Epithelial cell of esophagus (primary cell): ENCODE data around the gene RAB43.

Experiments used
- DNase-seq: peaks from one replicate; pipeline ENCODE4 v3.0.0; 2010; ENCODE audit warnings: low read depth
- H3K4me3 ChIP-seq: 2 replicates; pipeline ENCODE4 v1.5.1; 2011; ENCODE audit warnings: mild to moderate bottlenecking, low read length, control low read depth
- CTCF ChIP-seq: IDR thresholded peaks from 2 replicates; pipeline ENCODE4 v1.5.1; 2011; ENCODE audit warnings: low read depth, mild to moderate bottlenecking, low read length, control low read depth, inconsistent platforms; ENCODE audit not compliant: insufficient read depth; ENCODE audit errors: missing control alignments

Gene RAB43

GRCh38 chr3:129058441-129059200 is 63.0 kb downstream of the RAB43 start:
- DNase-seq = peak; percentile 16
- no peak for TF ChIP-seq CTCF
- H3K4me3 ChIP-seq = no peak overlapping the region

DNA sequence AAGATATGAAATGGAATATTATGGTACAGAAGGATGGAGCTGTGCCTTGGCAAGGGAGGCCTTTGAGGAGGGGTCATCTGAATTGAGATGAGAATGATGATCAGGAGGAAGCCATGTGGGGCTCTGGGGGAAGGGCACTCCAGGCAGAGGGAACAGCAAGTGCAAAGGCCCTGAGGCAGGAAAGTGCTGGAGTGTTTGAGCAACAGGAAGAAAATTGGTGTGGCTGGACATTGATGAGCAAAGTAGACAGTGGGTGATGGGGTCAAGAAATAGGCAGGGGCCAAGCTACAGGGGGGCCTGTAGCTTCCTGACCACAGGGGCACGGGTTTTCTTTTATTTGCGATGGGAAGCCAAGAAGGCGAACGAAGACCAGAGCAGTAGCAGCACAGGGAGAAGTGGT is 64.4 kb downstream of the RAB43 start:
- TF ChIP-seq CTCF = no peak
- H3K4me3 ChIP-seq = no peak overlapping the region
- DNase-seq = no peak

DNA sequence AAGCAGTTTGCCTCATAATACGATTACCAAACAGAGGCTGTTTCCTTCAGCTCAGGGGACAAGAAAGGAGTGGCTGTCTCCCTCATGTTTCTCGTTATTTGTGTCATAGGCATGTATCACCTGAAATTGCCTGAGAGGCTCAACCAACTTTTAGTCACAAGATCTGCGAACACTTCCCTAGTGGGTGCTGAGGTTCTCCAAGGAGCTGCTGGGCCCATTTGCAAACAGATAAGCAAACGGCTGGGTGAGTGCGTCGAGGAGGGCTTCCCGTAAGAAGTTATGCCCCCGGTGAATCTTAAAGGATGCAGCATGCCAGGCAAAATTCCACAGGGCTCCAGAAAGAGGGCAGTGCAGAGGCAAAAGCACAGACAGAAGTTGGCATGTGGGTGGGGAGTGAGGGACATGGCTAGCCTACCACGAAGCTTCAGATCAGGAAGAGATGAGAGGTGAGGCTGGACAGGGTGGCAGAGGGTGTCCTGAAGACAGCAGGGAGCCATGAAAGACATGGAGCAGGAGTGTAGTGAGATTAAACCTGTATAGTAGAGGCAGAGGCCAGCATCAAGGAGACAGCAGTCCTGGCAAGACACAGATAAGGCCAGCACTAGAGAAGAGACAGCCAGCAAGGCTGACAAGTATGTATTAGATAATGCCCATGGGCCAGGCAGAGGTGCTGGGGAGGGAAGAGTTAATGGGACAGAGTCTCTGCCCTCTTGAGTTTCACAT is 65.0 kb downstream of the RAB43 start:
- TF ChIP-seq CTCF = peak; percentile 11
- no peak for DNase-seq
- H3K4me3 ChIP-seq = no peak overlapping the region

DNA sequence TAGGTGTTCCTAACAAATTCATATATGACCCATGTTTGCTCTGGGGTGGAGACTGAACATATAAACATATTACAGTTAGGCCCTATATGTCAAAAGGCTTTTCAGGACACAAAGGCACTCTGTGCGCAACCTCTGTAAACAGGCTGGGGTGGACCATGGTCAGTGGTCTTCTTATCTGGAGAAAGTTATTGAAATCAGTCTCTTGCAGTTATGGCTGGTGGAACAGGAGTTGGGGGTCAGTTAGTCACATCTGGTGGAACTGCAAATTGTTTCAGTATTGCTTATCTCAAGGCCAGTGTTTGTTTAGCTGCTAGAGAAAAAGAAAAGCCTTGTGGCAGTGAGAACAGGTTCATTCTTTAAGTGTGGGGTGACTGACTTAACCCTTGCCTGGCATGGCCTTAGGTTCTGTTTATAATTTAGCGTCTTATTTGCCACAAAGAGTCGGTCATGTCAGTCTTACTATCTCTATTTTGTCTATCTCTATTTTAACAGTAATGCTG is 66.9 kb downstream of the RAB43 start:
- TF ChIP-seq CTCF = no peak
- no peak for DNase-seq
- no peak overlapping the region for H3K4me3 ChIP-seq

DNA sequence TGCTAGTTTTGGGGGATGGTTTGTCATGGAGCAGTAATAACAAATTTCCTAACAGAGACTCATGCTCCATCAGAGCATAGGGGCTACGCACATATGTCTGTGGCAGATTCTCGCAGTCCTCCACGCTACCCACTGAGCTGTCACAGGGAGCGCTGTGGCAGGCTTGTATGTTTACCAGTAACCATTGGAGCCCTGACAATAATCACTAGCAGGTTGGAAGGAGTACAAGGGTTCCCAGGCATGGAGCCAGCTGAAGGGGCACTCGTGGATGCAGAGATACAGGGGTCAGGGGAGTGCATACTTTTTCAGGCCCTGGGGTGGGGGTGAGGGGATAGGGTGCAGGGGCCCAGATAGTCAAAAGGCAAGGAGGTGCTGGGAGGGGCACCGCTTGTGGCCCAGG is 68.9 kb downstream of the RAB43 start:
- DNase-seq = no peak
- H3K4me3 ChIP-seq = no peak overlapping the region

GRCh38 chr3:129051871-129052340 is 69.7 kb downstream of the RAB43 start:
- H3K4me3 ChIP-seq = no peak overlapping the region
- DNase-seq = peak; percentile 19
- TF ChIP-seq CTCF = no peak

More for the DNA sequence above, 68.9 kb downstream of the RAB43 start:
- no peak for TF ChIP-seq CTCF
